HG03521 (cell line): ENCODE data around the gene CR1.
"Not testable (repeated sequence)": the region's sequence is repeated elsewhere in the genome, so short reads cannot be mapped to it uniquely, and the experiment has no call there.

Source experiments
- ATAC-seq: cut with Tn5 transposase; IDR thresholded peaks from one replicate; pipeline ENCODE4 v1.9.1; 2021; ENCODE audit warnings: mild to moderate bottlenecking, moderate library complexity; ENCODE audit not compliant: unreplicated experiment

CR1 gene

DNA sequence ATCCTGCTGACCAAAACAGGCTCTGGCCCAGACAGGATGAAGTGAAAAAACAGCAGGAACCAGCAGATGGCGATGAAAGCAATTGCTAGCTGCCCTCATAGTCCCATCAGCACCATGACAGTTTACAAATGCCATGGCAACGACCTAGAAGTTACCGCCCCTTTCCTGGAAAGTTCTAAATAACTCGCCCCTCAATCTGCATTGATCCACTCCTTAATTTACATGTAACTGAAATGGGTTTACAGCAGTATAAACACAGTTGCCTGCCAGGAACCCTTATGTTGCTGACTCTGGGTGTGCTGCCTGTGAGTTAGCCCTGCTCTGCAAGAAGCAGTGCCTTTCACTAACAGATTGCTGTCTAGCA, 83.5 kb downstream of the CR1 start:
- peak; percentile 84 for ATAC-seq

- no peak for ATAC-seq
Measured at GRCh38 chr1:207581496-207582153, 85.7 kb downstream of the CR1 start.

DNA sequence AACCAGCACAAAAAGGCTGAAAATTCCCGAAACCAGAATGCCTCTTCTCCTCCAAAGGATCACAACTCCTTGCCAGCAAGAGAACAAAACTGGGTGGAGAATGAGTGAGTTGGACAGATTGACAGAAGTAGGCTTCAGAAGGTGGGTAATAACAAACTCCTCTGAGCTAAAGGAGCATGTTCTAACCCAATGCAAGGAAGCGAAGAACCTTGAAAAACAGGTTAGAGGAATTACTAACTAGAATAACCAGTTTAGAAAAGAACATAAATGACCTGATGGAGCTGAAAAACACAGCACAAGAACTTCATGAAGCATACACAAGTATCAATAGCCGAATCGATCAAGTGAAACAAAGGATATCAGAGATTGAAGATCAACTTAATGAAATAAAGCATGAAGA, 93.5 kb downstream of the CR1 start:
- not testable (repeated sequence) for ATAC-seq

GRCh38 chr1:207591205-207591604, 95.2 kb downstream of the CR1 start:
- ATAC-seq: not testable (repeated sequence)

DNA sequence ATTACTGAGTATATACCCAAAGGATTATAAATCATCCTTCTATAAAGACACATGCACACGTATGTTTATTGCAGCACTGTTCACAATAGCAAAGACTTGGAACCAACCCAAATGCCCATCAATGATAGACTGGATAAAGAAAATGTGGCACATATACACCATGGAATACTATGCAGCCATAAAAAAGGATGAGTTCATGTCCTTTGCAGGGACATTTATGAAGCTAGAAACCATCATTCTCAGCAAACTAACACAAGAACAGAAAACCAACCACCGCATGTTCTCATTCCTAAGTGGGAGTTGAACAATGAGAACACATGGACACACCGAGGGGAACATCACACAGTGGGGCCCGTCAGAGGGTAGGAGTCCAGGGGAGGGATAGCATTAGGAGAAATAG, 98.1 kb downstream of the CR1 start:
- ATAC-seq: not testable (repeated sequence)

DNA sequence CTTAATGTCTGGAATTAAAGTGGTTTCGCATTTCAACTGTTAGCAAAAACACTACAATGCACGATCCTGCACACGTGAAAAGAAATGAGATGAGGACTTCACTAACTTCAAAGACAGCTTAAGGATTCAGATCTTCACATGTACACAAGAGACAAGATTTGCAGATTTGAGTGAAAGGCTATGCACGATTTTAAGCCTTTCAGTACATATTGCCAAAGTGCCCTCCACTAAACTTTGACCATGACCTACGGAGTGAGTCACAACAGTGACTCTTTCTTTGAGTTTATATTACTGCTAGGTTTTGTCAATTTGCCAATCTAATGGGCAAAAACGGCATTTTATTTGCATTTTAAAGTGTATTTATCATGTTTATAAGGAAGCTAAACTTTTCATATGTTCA, 107.8 kb downstream of the CR1 start:
- ATAC-seq: no peak

DNA sequence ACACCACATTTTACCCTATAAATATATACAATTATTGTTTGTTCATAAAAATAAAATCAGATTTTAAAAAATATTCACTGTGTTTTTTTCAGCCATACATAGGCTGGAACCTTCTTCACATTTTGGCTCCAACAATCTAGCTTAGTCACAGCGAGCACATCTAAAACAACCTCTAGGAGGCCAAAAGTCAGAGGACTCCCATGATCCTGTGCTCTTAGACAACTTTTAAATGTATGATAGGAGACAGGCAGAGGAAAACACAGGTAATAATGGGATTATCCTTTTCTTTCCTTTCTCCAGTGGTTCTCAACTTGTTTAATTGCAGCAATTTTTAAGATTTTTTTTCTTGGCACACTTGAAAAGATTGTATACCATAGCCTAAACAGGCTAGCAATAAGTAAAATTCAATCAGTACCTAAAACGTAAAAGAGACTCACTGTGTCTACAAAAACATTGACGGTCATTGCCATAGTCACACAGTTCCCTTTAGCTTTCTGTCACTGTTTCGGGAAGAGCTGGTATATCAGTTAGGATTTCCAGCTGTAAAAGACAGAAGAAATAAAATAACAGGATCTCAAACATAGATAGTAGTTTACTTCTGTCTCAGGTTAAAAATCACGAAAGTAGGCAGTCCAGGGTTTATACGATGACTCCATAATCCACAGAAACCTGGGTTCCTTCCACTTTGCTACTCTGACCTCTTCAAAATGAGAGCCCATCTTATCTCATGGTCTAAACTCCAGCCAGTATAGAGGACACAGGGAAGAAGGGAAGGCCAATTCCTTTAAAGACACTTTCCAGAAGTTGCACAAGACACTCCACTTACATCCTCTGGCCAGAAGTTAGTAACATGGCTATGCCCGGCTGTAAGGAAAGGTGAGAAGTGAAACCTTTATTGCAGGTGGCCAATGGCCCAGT, 109.7 kb downstream of the CR1 start:
- no peak for ATAC-seq

DNA sequence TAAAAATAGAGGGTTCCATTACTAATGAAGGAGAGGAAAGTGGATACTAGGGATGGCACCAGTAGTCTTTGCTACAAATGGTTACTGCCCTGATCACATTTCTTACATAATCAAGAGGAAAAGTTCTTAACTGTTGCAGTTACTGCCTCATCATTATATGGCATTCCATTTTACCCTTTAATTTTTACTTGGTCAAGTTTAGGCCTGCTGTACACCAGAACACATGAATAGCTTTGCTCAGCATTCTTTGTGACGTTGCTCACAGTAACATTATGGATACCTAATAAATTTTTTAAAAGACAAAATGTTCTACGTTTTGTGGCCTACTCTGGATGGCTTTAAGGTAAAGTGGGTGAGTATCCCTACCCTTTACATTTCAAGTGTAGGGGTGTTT, 110.4 kb downstream of the CR1 start:
- ATAC-seq: no peak

DNA sequence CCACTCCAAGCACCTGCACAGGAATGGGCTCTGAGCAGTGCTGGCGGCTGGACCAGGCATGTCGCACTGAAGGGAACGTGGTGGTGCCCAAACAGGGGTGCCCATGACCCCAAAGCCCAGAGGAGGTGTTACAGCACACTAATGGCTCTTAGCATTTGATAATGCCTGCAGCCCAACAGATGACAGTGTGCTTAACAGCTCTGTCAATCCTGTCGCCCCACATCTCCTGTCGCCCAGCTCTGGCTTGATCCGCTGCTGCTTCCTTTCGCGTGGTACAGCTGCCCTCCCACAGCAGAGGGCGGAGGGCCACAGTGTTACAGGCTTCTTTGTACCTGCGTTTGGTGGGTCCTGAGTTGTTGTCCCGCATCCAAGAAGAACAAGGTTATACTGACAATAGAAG, 116.8 kb downstream of the CR1 start:
- ATAC-seq: no peak

GRCh38 chr1:207619871-207620542, 124.0 kb downstream of the CR1 start:
- ATAC-seq: peak; percentile 93

- no peak for ATAC-seq
Measured at GRCh38 chr1:207620543-207620893, 124.6 kb downstream of the CR1 start.

DNA sequence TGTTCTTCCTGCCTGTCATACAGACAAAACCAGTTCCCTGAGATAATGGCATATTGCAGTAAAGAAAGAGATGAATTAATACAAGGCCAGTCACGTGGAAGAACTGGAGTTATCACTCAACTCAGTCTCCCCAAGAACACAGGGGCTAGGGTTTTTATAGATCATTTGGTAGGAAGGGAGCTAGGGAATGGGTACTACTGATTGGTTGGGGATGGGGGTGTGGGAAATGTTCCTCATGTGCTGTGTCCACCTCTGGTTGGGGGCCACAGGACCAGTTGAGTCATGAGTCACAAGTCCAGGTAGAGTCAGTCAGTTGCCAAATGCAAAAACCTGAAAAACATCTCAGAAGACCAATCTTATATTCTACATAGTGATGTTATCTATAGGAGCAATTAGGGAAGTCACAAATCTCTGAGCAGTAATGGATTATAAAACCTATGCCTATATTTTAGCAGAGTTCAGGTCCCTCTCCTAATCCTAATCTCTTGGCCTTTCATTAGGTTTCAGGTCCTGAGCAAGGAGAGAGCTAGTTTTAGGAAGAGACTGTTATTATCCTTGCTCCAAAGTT, 129.6 kb downstream of the CR1 start:
- not testable (repeated sequence) for ATAC-seq

GRCh38 chr1:207626972-207627337, 131.0 kb downstream of the CR1 start:
- no peak for ATAC-seq

DNA sequence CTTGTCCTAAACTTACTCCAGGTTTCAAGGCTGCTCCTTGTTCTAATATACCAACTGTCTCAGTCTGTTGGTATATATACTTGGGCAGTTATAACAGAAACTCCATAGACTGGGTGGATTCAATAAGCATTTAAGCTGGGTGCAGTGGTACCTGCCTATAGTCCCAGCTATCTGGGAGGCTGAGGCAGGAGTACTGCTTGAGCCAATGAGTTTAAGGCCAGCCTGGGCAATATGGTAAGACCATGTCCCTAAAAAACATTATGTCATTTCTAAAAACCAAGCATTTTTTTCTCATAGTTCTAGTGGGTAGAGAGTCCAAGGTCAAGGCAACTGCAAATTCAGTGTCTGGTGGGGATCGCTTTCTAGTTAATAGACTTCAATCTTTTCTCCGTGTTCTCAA, 131.5 kb downstream of the CR1 start:
- no peak for ATAC-seq

DNA sequence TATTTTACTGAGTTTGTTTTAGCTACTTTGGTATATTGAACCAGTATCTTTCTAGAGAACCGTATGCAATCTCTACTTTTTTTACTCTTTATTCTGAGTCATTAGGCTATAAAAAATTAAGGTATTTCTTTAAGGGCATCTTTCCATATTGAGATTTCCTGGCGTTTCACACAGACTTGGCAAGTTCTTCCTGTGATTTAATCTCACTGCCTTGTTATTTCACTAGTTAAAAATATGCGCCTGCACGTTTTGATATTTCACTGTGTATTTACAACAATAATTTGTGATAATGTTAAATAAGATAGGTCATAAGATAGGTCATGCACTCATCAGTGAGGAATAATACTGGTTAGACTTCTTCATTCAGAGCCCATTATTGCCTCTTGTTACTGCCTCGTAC, 132.8 kb downstream of the CR1 start:
- ATAC-seq: no peak

DNA sequence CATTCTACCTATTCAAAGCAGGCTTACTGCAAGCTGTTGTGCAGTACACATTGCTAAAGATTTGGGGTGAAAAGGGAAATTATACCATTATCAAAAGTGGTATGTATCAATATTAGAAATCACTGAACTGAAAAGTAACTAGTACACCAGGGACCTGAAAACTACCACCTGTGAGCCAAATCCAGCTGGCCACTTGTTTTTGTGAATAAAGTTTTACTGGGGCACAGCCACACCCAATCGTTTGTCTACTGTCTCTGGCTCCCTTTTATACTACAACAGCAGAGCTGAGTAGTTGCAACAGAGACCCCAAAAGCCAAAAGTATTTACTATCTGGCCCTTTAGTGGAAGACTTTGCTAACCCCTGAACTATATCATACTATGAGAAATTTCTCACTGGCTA, 135.2 kb downstream of the CR1 start:
- ATAC-seq: no peak

DNA sequence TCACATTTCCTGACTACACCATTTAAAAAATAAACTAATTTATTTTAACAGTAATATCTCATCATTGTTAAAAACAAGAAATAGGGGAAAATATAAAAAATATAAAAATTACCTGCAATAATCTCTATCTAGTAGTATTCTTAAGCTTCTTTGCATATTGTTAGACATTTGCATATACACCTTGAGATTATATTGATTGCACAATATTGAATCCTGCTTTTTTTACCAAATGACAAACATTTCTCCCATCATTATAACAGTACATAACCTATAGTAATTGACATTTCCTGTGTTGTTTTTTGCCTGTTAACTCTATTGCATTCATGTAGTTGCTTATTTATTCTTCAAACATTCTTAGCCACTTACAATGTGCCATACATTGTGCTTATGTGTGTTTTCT, 137.3 kb downstream of the CR1 start:
- ATAC-seq: no peak

GRCh38 chr1:207633699-207634289, 137.8 kb downstream of the CR1 start:
- not testable (repeated sequence) for ATAC-seq

- ATAC-seq: not testable (repeated sequence)
Measured at GRCh38 chr1:207634293-207634692, 138.3 kb downstream of the CR1 start.

DNA sequence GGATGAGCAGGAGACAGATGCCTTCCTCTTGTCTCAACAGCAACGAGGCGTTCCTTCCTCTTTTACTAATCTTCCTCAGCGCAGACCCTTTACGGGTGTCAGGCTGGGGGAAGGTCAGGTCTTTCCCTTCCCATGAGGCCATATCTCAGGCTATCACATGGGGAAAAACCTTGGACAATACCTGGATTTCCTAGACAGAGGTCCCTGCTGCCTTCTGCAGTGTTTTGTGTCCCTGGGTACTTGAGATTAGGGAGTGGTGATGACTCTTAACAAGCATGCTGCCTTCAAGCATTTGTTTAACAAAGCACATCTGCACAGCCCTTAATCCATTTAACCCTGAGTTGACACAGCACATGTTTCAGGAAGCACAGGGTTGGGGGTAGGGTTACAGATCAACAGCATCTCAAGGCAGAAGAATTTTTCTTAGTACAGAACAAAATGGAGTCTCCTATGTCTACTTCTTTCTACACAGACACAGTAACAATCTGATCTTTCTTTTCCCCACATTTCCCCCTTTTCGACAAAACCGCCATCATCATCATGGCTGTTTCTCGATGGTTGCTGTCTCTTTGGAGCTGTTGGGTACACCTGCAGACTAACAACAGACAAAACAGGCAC, 139.7 kb downstream of the CR1 start:
- not testable (repeated sequence) for ATAC-seq
